SK-N-MC (cell line): ENCODE measurements around the gene ZNF586.
"Not testable (repeated sequence)": the region's sequence is repeated elsewhere in the genome, so short reads cannot be mapped to it uniquely, and the experiment has no call there.

ENCODE experiments used
- EZH2 ChIP-seq: fragments of 200-600 bp; sonication (generic); IDR thresholded peaks from one replicate; pipeline ENCODE4 v1.6.1; 2017; ENCODE audit warnings: antibody characterized with exemption
- FOXP2 ChIP-seq: optimal IDR thresholded peaks from 2 replicates; pipeline ENCODE3; 2011; ENCODE audit warnings: mild to moderate bottlenecking, moderate library complexity; ENCODE audit not compliant: insufficient read depth; ENCODE audit errors: extremely low read length, control extremely low read depth
- POLR2AphosphoS5 ChIP-seq: IDR thresholded peaks from 2 replicates; pipeline ENCODE4 v1.6.1; 2012; ENCODE audit warnings: mild to moderate bottlenecking, low read depth, low read length, borderline replicate concordance

- not testable (repeated sequence) for TF ChIP-seq POLR2AphosphoS5, EZH2, FOXP2
These were observed 30.7 kb upstream of the ZNF586 start for GRCh38 chr19:57738770-57739169.
